ENCODE measurements around the gene ZBTB16.

ZBTB16 gene

GRCh38 chr11:114133548-114134329, 74.2 kb downstream of the ZBTB16 start:
- TF ChIP-seq GATA1 (IDR thresholded peaks at IDR 0.05; ENCODE audit: low read depth, low read length) (no peak), POLR2A (IDR thresholded peaks at IDR 0.05; ENCODE audit: low read length) (no peak)
- no peak for DNase-seq

GRCh38 chr11:114134870-114135269, 75.4 kb downstream of the ZBTB16 start:
- no peak for TF ChIP-seq GATA1 (IDR thresholded peaks at IDR 0.05; ENCODE audit: low read depth, low read length)
- TF ChIP-seq POLR2A (IDR thresholded peaks at IDR 0.05; ENCODE audit: low read length) = no peak
- DNase-seq = no peak

GRCh38 chr11:114135737-114136151, 76.2 kb downstream of the ZBTB16 start:
- no peak for TF ChIP-seq GATA1 (IDR thresholded peaks at IDR 0.05; ENCODE audit: low read depth, low read length)
- peak; percentile 27 for TF ChIP-seq POLR2A (IDR thresholded peaks at IDR 0.05; ENCODE audit: low read length)
- peak; percentile 7 to 8 for DNase-seq

GRCh38 chr11:114136686-114137640, 77.5 kb downstream of the ZBTB16 start:
- TF ChIP-seq GATA1 (IDR thresholded peaks at IDR 0.05; ENCODE audit: low read depth, low read length) = no peak
- TF ChIP-seq POLR2A (IDR thresholded peaks at IDR 0.05; ENCODE audit: low read length) = no peak
- DNase-seq = no peak

GRCh38 chr11:114137838-114138237, 78.3 kb downstream of the ZBTB16 start:
- no peak for DNase-seq
- TF ChIP-seq POLR2A (IDR thresholded peaks at IDR 0.05; ENCODE audit: low read length) = no peak
- TF ChIP-seq GATA1 (IDR thresholded peaks at IDR 0.05; ENCODE audit: low read depth, low read length) = no peak

- no peak for TF ChIP-seq POLR2A (IDR thresholded peaks at IDR 0.05; ENCODE audit: low read length)
- TF ChIP-seq GATA1 (IDR thresholded peaks at IDR 0.05; ENCODE audit: low read depth, low read length) = no peak
Observed at GRCh38 chr11:114138411-114138810, 78.9 kb downstream of the ZBTB16 start.

GRCh38 chr11:114140826-114141225, 81.3 kb downstream of the ZBTB16 start:
- TF ChIP-seq GATA1 (IDR thresholded peaks at IDR 0.05; ENCODE audit: low read depth, low read length) (no peak), POLR2A (IDR thresholded peaks at IDR 0.05; ENCODE audit: low read length) (no peak)
- no peak for DNase-seq

More at GRCh38 chr11:114138411-114138810, 78.9 kb downstream of the ZBTB16 start:
- no peak for DNase-seq

GRCh38 chr11:114141863-114142580, 82.5 kb downstream of the ZBTB16 start:
- TF ChIP-seq POLR2A (IDR thresholded peaks at IDR 0.05; ENCODE audit: low read length) (no peak), GATA1 (IDR thresholded peaks at IDR 0.05; ENCODE audit: low read depth, low read length) (no peak)
- no peak for DNase-seq

- TF ChIP-seq GATA1 (IDR thresholded peaks at IDR 0.05; ENCODE audit: low read depth, low read length) = no peak
- DNase-seq = no peak
Observed at GRCh38 chr11:114142707-114143106, 83.2 kb downstream of the ZBTB16 start.

- no peak for DNase-seq
- TF ChIP-seq POLR2A (IDR thresholded peaks at IDR 0.05; ENCODE audit: low read length) (no peak), GATA1 (IDR thresholded peaks at IDR 0.05; ENCODE audit: low read depth, low read length) (no peak)
Observed at GRCh38 chr11:114145166-114145775, 85.8 kb downstream of the ZBTB16 start.

- DNase-seq = peak in 1 of 2 experiments; percentile 31
- no peak for TF ChIP-seq GATA1 (IDR thresholded peaks at IDR 0.05; ENCODE audit: low read depth, low read length)
- no peak for TF ChIP-seq POLR2A (IDR thresholded peaks at IDR 0.05; ENCODE audit: low read length)
Observed at GRCh38 chr11:114147375-114148012, 88.0 kb downstream of the ZBTB16 start.

- peak; percentile 51 to 77 for DNase-seq
- TF ChIP-seq GATA1 (IDR thresholded peaks at IDR 0.05; ENCODE audit: low read depth, low read length) (no peak), POLR2A (IDR thresholded peaks at IDR 0.05; ENCODE audit: low read length) (no peak)
Observed at GRCh38 chr11:114148013-114148382, 88.5 kb downstream of the ZBTB16 start.

All from erythroblast (primary cell).